NT2/D1 (cell line): ENCODE results near the gene PRKD3.

Experiments used
- YY1 ChIP-seq: IDR thresholded peaks from 2 replicates; pipeline ENCODE4 v1.6.1; 2011; ENCODE audit not compliant: insufficient read length, insufficient read depth
- ZNF274 ChIP-seq: IDR thresholded peaks from 2 replicates; pipeline ENCODE4 v1.6.1; 2011; ENCODE audit warnings: mild to moderate bottlenecking, low read depth, low read length

DNA sequence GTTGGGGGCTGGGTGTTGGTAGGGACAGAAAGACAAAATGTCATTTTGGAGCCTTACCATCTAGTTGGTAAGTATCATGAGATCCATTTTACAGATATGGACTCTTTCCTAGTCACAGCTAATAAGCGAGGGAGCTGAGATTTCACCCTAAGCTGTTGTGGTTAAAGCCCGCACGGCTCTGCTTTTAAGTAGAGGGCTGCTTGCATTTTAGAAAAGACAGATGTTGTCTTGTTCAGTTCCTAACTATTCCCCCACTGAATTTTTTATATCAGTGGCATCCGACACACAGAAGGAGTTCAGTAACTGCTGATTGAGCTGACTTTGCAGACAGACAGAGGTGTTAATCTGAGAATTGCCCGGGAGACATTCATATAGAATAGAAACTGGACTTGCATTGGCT, 23.5 kb upstream of the PRKD3 start:
- TF ChIP-seq YY1 (no peak), ZNF274 (no peak)
